Right forelimb (tissue), 1 donor: ENCODE data around the gene RND2.
"Not testable (repeated sequence)": the region's sequence is repeated elsewhere in the genome, so short reads cannot be mapped to it uniquely, and the experiment has no call there.

ENCODE experiments used
- DNase-seq: peaks from one replicate; pipeline ENCODE4 v3.0.0-alpha.2; 2018

The RND2 gene, protein sequence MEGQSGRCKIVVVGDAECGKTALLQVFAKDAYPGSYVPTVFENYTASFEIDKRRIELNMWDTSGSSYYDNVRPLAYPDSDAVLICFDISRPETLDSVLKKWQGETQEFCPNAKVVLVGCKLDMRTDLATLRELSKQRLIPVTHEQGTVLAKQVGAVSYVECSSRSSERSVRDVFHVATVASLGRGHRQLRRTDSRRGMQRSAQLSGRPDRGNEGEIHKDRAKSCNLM

DNA sequence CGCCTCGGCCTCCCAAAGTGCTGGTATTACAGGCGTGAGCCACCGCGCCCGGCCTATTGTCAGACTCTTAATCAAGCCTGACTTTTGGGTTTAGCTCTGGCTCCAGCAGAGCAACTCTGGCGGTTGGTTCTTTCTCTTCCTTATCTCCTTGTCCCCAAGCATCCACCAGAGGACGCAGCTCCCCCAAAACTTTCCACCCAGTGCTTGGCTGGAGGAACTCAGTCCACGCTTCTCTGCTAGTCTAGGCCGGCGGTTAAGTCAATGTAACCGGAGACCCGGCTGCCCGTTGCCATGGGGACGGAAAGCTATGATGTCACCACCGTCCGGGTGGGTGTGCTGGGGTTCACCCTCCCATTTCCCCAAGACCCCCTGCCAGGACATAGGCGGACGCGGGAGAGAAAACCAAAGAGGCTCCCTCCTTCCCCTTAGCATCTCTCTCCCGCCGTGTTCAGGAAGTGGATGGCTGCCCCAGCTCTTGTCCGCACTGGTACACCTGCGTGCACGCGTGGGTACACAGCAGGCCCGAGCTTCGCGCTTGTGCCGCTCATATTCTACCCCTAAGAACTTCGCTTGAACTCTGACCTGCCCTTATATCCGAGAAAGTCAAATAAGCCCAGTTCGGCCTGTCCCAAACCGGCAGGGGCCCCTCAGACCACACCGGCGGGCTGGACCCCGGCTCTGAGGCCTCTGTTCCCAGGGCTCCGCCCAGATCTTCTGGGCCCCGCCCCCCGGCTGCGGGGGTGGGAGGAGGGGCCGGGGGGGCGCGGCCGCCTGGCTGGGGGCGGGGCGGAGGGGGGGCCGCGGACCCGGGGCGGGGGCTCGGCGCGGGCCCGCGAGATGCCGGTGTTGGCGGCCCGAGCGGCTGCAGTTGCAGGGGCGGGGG is at the start of gene RND2:
Gene RND2 (plus strand): TSS at position 825 of the 883 bp plus-strand sequence. CDS start 117 bp downstream, outside the sequence.
- DNase-seq, result peak; percentile 93

DNA sequence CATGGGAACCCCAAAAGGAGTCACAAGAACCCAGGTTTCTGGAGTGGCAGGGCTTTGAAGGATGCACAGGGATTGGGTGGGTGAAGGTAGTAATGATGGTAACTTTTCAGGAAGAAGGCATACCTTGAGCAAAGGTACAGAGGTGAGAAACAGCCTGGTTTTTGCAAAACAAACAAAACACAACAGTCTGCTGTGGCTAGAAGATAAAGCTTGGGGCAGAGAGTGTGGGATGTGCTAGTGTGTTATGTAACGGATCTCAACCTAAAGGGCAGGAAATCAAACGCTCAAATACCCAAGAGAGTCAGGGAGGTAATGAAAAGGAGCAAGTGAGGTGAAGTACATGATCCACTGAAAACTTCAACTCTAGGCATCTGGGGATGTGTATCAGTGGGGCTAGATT is 49.8 kb upstream of the RND2 start:
- no peak for DNase-seq

DNA sequence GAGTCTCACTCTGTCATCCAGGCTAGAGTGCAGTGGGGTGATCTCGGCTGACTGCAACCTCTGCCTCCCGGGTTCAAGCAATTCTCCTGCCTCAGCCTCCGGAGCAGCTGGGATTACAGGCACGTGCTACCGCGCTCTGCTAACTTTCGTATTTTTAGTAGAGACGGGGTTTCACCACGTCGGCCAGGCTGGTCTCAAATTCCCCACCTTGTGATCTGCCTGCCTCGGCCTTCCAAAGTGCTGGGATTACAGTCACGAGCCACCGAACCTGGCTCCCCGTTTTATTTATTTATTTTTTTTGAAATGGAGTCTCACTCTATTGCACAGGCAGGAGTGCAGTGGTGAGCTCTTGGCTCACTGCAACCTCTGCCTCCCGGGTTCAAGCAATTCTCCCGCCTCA is 49.3 kb upstream of the RND2 start:
- DNase-seq, result not testable (repeated sequence)

DNA sequence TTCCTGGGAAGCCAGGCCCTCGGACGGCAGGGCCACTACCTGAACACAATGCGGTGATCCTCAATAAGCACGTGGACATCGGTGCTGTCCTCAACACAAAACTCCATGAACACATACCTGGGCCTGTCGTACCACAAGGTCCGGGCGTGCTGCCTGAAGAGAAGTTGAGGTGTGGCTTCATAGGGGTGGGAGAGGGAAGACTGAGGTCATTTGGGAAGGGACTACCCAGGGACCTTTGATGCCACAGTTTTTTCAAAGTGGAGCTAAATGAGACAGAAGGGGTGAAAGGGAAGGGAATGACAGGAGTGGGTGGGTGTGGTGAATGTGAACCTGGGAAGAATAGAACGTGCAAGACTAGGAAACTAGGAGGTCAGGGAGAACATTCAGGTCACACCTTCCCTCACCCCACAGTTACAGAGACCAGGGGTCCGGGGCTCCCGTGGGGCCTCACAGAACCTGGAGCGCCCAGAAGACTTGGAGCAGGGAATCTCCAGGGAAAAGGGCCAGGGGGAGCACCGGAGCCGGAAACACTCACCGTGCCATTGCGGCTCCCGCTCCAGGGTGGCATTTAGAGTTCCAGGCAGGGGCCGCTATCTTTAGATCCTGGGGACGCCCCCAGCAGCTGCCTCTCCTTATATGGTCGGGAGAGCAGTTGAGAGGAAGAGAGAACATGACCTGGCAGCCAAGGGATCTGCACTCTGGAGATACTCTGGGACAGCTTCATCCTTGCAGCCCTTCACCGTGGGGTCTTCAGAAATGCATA is 45.3 kb upstream of the RND2 start, which contains the start of gene PTGES3L:
Gene PTGES3L (minus strand): TSS at position 570 of the 763 bp plus-strand sequence. CDS start 27 bp downstream, at position 543.
- peak; percentile 57 for DNase-seq

DNA sequence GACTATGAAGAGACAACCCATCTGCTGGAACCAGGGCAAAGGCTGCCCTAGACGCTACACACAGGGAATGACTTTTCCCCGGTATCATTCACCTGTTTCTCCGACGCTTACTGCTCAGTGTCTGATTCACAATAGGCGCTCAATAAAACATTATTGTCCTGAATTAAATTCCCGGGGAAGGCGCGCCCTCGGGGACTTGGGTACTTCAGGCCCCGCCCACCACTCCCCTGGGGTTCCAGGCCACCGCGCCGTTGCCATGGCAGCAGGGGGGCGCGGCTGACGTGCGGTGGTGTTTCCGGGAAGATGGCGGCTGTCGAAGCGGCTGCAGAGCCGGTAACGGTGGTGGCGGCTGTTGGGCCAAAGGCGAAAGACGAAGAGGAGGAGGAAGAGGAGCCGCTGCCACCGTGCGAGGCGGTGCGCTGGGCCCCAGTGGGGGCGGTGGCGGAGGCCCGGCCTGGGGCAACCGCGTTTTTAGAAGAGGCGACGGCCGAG is 44.7 kb upstream of the RND2 start, which contains the start of gene RUNDC1:
Gene RUNDC1 (plus strand): TSS at position 292 of the 492 bp plus-strand sequence. CDS start 12 bp downstream, at position 304.
- DNase-seq, result peak; percentile 94

DNA sequence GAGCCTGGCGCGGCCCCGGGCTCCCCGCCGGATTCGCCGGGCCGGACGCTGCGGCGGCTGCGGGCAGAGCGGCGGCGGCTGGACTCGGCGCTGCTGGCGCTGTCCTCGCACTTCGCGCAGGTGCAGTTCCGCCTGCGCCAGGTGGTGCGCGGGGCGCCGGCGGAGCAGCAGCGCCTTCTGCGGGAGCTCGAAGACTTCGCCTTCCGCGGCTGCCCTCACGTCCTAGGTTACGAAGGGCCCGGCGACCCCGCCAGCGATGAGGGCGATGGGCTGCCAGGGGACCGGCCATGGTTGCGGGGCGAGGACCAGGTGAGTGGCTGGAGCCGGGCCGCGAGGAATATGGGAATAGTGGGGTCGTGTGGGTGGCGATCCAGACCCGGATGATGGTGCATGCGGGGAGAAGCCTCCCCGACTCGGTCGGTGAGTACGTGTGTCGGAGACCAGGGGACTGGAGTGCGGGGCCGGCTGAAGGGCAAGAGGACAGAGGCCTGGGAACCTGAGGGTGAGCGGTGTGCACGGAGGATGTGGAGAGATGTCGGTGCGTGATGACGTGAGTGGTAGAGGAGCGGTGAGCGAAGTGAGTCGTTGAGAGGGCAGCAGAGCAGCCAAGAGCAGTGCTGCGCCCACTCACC is 44.1 kb upstream of the RND2 start:
- no peak for DNase-seq

DNA sequence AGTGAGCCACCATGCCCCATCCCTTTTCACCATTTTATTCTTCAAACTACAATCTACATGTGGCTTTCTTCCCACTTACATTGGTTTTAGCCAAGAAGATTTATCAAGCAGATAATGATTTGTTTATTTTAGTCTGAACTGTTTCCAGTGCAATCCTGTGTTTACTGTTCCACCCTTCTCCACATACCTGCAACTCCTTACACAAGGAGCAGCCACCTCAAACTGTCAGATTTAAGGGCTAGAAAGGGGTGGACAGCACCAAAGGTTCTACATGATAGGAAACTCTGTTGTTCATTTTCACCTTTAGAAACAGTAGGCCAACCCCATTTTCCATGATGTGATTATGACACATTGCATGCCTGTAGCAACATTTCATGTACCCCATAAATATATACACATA is 42.8 kb upstream of the RND2 start:
- no peak for DNase-seq

DNA sequence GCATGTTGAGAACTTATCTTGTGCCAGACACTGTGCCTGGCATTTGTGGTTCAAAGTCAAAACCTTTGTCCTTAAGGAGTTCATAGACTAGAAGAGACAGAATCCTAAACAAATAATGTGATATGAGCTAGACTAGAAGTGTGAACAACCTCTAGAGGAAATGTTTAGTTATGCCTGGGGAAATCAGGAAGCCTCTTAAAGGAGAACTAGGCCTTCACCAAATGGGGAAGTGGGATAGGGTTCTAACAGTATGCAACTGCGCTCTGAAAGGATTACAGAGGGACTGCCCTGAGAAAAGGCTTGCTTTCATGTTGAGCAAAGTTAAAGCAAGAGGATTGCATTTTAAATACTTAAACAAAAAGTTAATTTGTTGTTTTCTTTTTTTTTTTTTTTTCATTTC is 39.8 kb upstream of the RND2 start:
- no peak for DNase-seq

DNA sequence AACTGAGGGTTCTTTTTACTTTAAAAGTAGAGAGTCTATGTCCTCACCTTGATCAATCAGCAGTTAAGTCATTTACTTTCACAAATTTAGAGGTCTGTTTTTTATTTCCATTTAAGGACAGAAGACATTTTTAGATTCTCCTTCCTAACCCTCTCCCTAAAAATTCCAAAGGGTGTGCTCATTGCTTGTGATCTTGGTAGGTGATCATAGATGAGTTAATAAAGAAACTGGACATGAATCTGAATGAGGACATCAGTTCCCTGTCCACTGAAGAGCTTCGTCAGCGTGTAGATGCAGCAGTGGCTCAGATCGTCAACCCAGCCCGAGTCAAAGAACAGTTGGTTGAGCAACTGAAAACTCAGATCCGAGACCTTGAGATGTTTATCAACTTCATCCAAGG is 35.9 kb upstream of the RND2 start:
- no peak for DNase-seq

DNA sequence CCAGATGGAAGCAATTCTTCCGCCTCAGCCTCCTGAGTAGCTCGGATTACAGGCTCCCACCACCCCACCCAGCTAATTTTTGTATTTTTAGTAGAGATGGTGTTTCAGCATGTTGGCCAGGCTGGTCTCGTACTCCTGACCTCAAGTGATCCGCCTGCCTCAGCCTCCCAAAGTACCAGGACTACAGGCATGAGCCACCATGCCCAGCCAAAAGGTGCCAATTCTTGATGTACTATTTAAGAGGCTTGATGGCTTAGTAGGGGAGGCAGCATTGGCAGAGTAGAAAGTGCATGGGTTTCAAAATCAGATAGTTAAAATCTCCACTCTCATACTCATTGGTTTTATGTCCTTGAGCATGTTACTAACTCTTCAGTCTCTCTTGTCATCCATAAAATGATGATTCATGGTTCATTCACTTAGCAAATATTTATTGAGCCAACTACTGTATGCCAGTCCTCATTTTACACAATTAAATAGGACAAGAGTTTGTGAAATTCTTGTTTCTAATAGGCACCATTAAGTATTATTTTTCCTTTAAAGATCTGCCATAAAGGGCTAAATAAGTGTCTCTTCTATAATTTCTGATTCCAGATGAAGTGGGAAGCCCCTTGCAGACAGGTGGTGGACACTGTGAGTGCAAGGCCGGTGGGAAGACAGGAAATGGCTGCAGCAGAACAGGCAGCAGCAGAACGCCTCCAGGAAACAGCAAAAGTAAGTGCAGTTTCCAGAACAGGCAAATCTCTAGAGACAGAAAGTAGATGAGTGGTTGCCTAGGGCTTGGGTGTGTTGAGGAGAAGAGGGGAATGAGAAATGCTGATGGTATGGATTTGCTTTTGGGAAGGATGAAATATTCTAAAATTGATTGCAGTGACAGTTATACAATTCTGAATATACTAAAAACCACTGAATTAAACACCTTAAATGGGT is 35.0 kb upstream of the RND2 start:
- no peak for DNase-seq

DNA sequence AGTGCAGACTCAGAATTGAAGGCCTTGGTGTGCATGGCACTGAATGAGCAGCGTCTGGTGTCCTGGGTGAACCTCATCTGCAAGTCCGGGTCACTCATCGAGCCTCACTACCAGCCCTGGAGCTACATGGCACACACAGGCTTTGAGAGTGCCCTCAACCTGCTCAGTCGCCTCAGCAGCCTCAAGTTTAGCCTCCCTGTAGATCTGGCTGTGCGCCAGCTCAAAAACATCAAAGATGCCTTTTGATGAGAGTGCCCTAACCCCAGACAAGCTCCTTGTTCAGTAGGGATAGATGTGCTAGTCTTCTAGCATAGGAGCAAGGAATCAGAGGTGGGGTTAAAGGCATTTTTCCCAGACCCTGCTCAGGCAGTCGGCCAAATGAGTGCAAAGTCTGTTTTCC is 33.6 kb upstream of the RND2 start:
- no peak for DNase-seq

DNA sequence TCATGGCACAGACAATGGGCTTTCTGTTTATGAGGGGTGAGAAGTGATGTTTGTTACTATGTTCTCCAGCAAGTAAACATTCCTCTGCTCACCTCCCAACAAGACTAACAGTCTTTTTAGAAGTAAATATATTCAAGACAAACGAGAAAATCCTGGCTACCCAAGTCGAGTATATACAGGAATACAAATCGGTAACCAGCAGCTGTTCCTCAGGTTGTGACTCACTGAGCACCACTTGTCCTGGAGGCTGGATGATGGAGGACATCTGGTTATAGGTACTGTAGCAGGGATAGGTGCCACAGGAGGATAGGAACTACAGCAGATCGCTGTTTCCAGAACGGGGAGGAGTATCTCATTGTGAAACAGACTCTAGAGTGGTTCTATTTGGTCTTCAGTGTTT is 32.2 kb upstream of the RND2 start:
- no peak for DNase-seq

DNA sequence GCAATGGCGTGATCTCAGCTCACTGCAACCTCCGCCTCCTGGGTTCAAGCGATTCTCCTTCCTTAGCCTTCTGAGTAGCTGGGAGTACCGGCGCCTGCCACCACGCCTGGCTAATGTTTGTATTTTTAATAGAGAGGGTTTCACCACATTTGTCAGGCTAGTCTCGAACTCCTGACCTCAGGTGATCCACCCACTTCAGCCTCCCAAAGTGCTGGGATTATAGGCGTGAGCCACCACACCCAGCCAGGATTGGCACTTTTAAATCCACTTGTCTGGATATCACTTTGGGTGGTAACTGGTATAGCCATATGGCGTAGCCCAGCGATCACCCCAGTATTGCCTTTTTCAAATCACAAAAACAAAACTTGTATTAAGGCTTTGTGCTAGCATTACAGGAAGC is 31.1 kb upstream of the RND2 start:
- not testable (repeated sequence) for DNase-seq

DNA sequence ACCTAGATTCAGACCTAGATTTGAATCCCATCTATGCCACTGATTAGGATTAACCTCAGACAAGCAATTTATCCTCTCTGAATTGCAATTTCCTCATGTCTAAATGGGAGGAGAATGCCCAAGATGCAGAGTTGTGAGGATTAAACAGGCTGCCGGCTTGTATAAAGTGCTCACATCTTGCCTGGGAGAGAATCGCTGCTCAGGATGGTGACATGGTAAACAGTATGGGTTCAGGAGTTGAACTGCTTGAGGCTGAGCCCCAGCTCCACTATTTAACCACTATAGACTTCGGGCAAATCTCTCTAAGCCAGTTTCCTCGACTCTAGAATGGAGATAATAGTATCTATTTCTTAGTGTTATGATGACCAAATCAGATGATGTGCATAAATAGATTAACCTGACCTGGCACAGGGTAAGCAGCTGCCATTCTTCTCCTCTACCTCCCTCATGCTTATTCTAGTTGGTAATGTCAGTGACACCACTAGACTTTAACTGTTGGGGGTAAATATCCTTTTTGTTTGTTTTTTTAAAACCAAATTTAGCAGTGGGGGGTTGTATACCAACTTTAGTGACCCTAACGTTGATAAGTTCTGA is 27.5 kb upstream of the RND2 start:
- no peak for DNase-seq

DNA sequence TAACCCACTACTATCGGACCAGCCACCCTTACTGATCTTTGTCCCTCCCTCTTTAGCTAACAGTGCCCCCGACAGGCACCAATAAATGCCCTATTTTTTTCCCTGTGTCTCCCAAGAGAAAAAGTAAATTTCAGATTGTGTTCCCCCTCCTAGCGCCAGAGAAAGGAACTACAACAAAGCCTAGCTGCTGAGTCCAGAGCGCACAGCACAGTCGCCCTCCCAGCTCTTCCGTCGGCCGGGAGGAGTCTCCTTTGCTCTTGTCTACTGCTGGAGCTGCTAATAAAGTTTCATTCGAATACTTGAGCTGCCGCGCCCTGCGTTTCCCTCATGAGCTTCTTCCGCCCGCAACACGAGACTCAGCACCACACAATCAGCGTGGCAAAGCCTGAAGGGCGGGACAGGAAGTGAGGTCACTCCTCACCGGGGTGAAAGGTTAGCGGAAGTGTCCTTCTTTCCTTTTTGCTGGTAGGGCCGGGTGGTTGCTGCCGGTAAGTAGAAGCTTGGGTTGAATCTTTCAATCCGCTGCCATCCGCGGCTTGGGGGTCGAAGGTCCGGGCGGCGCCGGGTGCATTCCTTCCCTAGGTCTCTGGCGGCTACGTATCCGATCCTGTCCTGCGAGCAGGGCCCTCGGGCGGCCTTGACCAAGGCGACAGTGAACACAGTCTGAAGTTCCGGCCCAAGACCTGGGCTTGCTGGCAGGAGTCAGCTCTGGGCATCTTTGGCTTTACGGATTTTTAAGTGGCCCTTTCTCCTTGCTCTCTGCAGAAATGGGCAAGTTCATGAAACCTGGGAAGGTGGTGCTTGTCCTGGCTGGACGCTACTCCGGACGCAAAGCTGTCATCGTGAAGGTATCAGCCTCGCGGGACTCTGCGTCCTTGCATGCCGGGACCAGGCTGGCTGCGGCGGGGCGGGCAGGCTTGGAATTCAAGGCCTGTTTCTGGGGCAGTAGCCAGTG is 26.8 kb upstream of the RND2 start, which contains the start of gene RPL27:
Gene RPL27 (plus strand): TSS at position 436 of the 955 bp plus-strand sequence. CDS start 332 bp downstream, at position 768.
- DNase-seq, result peak; percentile 98

DNA sequence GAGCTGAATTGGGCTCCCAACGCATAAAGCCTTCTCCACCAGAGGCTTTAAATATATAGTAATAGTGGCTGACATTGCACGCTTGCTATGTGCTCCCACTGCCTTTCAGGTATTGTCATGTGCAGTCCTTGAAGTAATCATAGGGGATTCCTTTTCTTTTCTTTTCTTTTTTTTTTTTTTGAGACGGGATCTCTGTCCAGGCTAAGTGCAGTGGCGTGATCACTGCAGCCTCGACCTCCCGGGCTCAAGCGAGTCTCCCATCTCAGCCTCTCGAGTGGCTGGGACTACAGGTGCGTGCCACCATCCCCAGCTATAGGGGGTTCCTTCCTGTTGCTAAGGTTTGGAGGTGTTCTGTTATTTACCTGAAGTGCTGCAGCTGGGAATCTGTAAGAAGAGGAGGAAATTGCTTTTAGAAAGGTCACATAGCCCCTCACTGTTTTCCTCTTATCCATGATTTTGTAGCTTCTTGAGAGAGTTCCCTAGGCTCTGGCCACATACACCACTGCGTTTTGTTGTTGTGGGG is 26.0 kb upstream of the RND2 start:
- no peak for DNase-seq

DNA sequence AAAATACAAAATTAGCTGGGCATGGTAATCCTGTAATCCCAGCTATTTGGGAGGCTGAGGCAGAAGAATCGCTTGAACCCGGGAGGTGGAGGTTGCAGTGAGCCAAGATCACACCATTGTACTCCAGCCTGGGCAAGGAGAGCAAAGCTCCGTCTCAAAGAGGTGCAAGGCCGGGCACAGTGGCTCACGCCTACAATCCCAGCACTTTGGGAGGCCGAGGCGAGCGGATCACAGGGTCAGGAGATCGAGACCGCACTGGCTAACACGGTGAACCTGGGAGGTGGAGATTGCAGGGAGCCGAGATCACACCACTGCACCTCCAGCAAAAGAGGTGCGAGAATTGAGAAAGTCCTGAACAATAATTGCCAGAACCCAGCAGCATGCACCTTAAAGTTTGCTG is 24.1 kb upstream of the RND2 start:
- DNase-seq, result not testable (repeated sequence)

DNA sequence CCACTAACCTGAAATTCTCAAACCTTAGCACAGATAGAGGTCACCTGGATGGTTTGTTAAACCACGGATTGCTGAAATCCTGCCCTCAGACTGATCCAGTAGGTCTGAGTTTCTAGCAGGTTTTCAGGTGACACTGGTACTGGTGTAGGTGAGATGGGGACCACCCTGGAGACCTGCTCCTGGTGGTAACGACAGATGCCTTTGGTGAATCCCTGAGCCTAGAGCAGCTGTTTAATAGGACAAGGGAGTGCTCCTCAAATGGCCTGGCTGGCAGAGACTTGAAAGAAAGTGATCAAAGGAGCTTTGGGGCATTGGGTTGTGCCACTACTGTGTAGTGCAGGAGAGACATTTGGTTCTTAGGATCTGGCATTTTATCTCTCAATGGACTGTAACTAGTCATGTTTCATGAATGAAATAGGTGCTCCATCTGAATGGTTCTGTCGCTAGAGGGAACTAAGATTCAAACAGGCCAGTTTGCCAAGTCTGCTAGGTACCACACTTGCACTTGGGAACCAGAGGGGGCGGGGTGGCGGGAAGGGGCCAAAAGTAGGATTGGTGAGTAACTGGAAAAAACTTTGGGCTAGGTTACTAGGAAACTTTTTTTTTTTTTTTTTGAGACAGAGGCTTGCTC is 21.4 kb upstream of the RND2 start:
- no peak for DNase-seq
